Stimulated activated CD4-positive, alpha-beta T cell treated with anti-CD3 and anti-CD28 coated beads, Interleukin-2, amount 100 ng/mL, for 4 hours (primary cell): ENCODE data around the gene FAM241A.
A peak's percentile ranks its signal among the peaks of the same experiment; 100 is the strongest.
"Not testable (repeated sequence)": the region's sequence is repeated elsewhere in the genome, so short reads cannot be mapped to it uniquely, and the experiment has no call there.

Experiments
- DNase-seq: peaks from one replicate; pipeline ENCODE4 v3.0.0-alpha.2; 2020; ENCODE audit warnings: low read depth

The FAM241A gene

GRCh38 chr4:112145326-112145789 lies at the start of gene FAM241A:
TSS of gene FAM241A (plus strand) at chr4:112145454. CDS start at chr4:112145581, 127 bp downstream.
- DNase-seq: peak; percentile 90

- DNase-seq: no peak
These were observed 46.3 kb upstream of the FAM241A start for GRCh38 chr4:112098841-112099530.

- DNase-seq: no peak
These were observed 45.5 kb upstream of the FAM241A start for GRCh38 chr4:112099701-112100297.

GRCh38 chr4:112102875-112103370 lies 42.3 kb upstream of the FAM241A start:
- DNase-seq: no peak

GRCh38 chr4:112105201-112105969 lies 39.9 kb upstream of the FAM241A start:
- DNase-seq: no peak

GRCh38 chr4:112109360-112110058 lies 35.7 kb upstream of the FAM241A start:
- DNase-seq: no peak

GRCh38 chr4:112110059-112110425 lies 35.2 kb upstream of the FAM241A start:
- no peak for DNase-seq

GRCh38 chr4:112111306-112111705 lies 33.9 kb upstream of the FAM241A start:
- no peak for DNase-seq

GRCh38 chr4:112112095-112112494 lies 33.2 kb upstream of the FAM241A start:
- not testable (repeated sequence) for DNase-seq

GRCh38 chr4:112112590-112113170 lies 32.6 kb upstream of the FAM241A start:
- no peak for DNase-seq

GRCh38 chr4:112113864-112114263 lies 31.4 kb upstream of the FAM241A start:
- no peak for DNase-seq

- no peak for DNase-seq
These were observed 30.8 kb upstream of the FAM241A start for GRCh38 chr4:112114452-112114851.

GRCh38 chr4:112118742-112119352 lies 26.4 kb upstream of the FAM241A start:
- DNase-seq: no peak

GRCh38 chr4:112119353-112119783 lies 25.9 kb upstream of the FAM241A start:
- DNase-seq: no peak

- no peak for DNase-seq
These were observed 25.2 kb upstream of the FAM241A start for GRCh38 chr4:112120021-112120420.

- DNase-seq: no peak
These were observed 19.8 kb upstream of the FAM241A start for GRCh38 chr4:112125416-112125815.

GRCh38 chr4:112127048-112127637 lies 18.1 kb upstream of the FAM241A start:
- DNase-seq: no peak

GRCh38 chr4:112127803-112128202 lies 17.5 kb upstream of the FAM241A start:
- no peak for DNase-seq

- DNase-seq: no peak
These were observed 16.8 kb upstream of the FAM241A start for GRCh38 chr4:112128452-112128851.

- DNase-seq: no peak
These were observed 14.3 kb upstream of the FAM241A start for GRCh38 chr4:112130906-112131305.

- DNase-seq: no peak
These were observed 8.7 kb upstream of the FAM241A start for GRCh38 chr4:112136551-112136950.
